K562 (cell line): ENCODE results near the gene MAD1L1. TPM values are rescaled to one million over a fixed set of nuclear protein-coding genes. Genes with fewer than 3 reads are reported as not detected.

ENCODE experiments used
- ARID1B ChIP-seq: fragments of 450-650 bp; IDR thresholded peaks from 2 replicates; pipeline ENCODE4 v1.6.1; 2016; ENCODE audit warnings: antibody characterized with exemption, mild to moderate bottlenecking, inconsistent platforms
- ELF2 ChIP-seq: fragments of 250-450 bp; sonication (Bioruptor Pico); IDR thresholded peaks from 2 replicates; pipeline ENCODE4 v1.5.0; 2021; ENCODE audit warnings: mild to moderate bottlenecking
- EP300 ChIP-seq: IDR thresholded peaks from 2 replicates; pipeline ENCODE4 v1.6.1; 2012; ENCODE audit warnings: low read length, improper control_type of control experiment
- EP400 ChIP-seq: fragments of 450-650 bp; IDR thresholded peaks from 2 replicates; pipeline ENCODE4 v1.6.1; 2017; ENCODE audit warnings: antibody characterized with exemption, mild to moderate bottlenecking, moderate library complexity
- HDAC2 ChIP-seq: fragments of 450-650 bp; IDR thresholded peaks from 2 replicates; pipeline ENCODE4 v1.6.1; 2016; ENCODE audit warnings: mild to moderate bottlenecking
- KLF13 ChIP-seq: fragments of 450-650 bp; IDR thresholded peaks from 2 replicates; pipeline ENCODE4 v1.6.1; 2016; ENCODE audit warnings: missing genetic modification characterization, low read depth, mild to moderate bottlenecking, missing compliant biosample characterization, moderate library complexity, borderline replicate concordance
- MCM5 ChIP-seq: fragments of 450-650 bp; IDR thresholded peaks from 2 replicates; pipeline ENCODE4 v1.6.1; 2016; ENCODE audit warnings: low read depth
- PCBP1 ChIP-seq: fragments of 200-400 bp; formaldehyde crosslinking; IDR thresholded peaks from 2 replicates; pipeline ENCODE4 v1.6.1; 2018; ENCODE audit warnings: mild to moderate bottlenecking, low read depth, low read length; ENCODE audit not compliant: poor library complexity, severe bottlenecking
- POLR2G ChIP-seq: fragments of 200-400 bp; formaldehyde crosslinking; IDR thresholded peaks from 2 replicates; pipeline ENCODE4 v1.6.1; 2017; ENCODE audit warnings: low read depth, mild to moderate bottlenecking, antibody characterized with exemption, low read length, moderate library complexity
- TARDBP ChIP-seq: fragments of 450-650 bp; IDR thresholded peaks from 2 replicates; pipeline ENCODE4 v1.6.1; 2016
- TRIM24 ChIP-seq, 2 experiments: fragments of 450-650 bp; IDR thresholded peaks; 2 replicates each; pipeline ENCODE4 v1.6.1; 2016
- ZNF444 ChIP-seq: fragments of 250-450 bp; sonication (Bioruptor Pico); IDR thresholded peaks from 2 replicates; pipeline ENCODE4 v1.4.0; 2020; ENCODE audit warnings: mild to moderate bottlenecking, moderate library complexity
- ZNF766 ChIP-seq: fragments of 200-800 bp; sonication (Bioruptor generic); conservative IDR thresholded peaks from 2 replicates; pipeline ENCODE4 v1.6.1; 2016; ENCODE audit warnings: missing genetic modification characterization, missing compliant biosample characterization
- polyA plus RNA-seq, 8 experiments: library from polyadenylated mRNA; depleted of rRNA in 4 of 8; stranded (reverse) in 5 of 8; unstranded in 3 of 8; fragments of >200 nt; fragmentation: Nextera tagmentation in 2 of 8; fragmentation: Illumina TruSeq in 1 of 8; extraction: Ambion mirVana in 2 of 8; extraction: Trizol in 1 of 8; gene quantifications; 2 replicates each; pipeline versions ENCODE4 v1.2.1 to v1.2.3, GENCODE V29; 2011 to 2014; ENCODE audit warnings: inconsistent platforms in 1 of 8, missing spikeins in 1 of 8
- total RNA-seq, 7 experiments: library from RNA; depleted of rRNA in 6 of 7; stranded (reverse); fragments of >200 nt in 6 of 7; fragmentation: Illumina TruSeq in 2 of 7; extraction: Trizol in 2 of 7; gene quantifications; 2 replicates each; pipeline versions ENCODE4 v1.2.1 to v1.2.3, GENCODE V29; 2011 to 2021; ENCODE audit warnings: low replicate concordance in 1 of 7
- TF ChIP-seq, protein P1 (sequence below): conservative IDR thresholded peaks from 2 replicates; pipeline ENCODE4 v1.6.1; 2011; ENCODE audit warnings: low read depth, mild to moderate bottlenecking, low read length; ENCODE audit not compliant: control insufficient read depth
- TF ChIP-seq, protein P2 (sequence below): fragments of 250-450 bp; sonication (Bioruptor Pico); IDR thresholded peaks from 2 replicates; pipeline ENCODE4 v1.5.0; 2020; ENCODE audit warnings: mild to moderate bottlenecking
- TF ChIP-seq, protein P3 (sequence below): fragments of 450-650 bp; IDR thresholded peaks from 2 replicates; pipeline ENCODE4 v1.6.1; 2014; ENCODE audit warnings: low read depth, mild to moderate bottlenecking, moderate library complexity, borderline replicate concordance
- TF ChIP-seq, protein P4 (sequence below): fragments of 450-650 bp; formaldehyde crosslinking; IDR thresholded peaks from 2 replicates; pipeline ENCODE4 v1.4.0; 2020; ENCODE audit warnings: mild to moderate bottlenecking, moderate library complexity
- TF ChIP-seq, protein P5 (sequence below): fragments of 250-450 bp; sonication (Bioruptor Pico); IDR thresholded peaks from 2 replicates; pipeline ENCODE4 v1.5.0; 2021
- TF ChIP-seq, protein P6 (sequence below), 2 experiments: fragments of 450-650 bp in 1 of 2; sonication (generic) in 1 of 2; formaldehyde crosslinking; conservative IDR thresholded peaks; 2 replicates each; pipeline versions ENCODE4 v1.4.0 to v1.8.1; 2020 to 2022; ENCODE audit warnings: mild to moderate bottlenecking in 1 of 2, missing genetic modification reagents in 1 of 2
- TF ChIP-seq, protein P7 (sequence below), 2 experiments: fragments of 450-650 bp; conservative IDR thresholded peaks; 2 replicates each; pipeline ENCODE4 v1.6.1; 2017; ENCODE audit warnings: mild to moderate bottlenecking in 2 of 2, moderate library complexity in 2 of 2

MAD1L1 gene
- total and polyA plus RNA-seq, 9 of the 15 experiments (the other 6 are each of a cell fraction or from before 2014, with no cell fraction given), result 1.7 to 89.7 (median 18.0) TPM

DNA sequence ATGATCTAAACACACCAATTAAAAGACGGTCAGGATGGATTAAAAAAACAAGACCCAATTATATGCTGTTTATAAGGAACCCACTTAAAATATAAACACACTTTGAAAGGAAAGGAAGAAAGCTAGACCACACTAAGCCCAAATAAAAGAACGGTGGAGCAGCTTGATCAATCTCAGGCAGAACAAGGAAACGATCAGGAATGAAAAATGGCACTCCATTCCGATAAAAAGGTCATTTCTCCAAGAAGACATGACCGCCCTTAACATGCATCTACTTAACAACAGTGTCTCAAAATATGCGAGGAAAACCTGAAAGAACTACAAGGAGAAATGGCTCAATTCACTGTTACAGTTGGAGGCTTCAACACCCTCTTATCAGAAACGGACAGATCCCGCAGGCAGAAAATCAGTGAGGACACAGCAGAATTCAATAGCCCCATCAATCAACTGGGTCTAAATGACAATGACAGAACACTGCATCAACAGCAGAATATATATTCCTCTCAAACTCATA is 210.0 kb downstream of the MAD1L1 start (continued):
- TF ChIP-seq, protein P1, sequence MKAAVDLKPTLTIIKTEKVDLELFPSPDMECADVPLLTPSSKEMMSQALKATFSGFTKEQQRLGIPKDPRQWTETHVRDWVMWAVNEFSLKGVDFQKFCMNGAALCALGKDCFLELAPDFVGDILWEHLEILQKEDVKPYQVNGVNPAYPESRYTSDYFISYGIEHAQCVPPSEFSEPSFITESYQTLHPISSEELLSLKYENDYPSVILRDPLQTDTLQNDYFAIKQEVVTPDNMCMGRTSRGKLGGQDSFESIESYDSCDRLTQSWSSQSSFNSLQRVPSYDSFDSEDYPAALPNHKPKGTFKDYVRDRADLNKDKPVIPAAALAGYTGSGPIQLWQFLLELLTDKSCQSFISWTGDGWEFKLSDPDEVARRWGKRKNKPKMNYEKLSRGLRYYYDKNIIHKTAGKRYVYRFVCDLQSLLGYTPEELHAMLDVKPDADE, result no peak
- TF ChIP-seq PCBP1, result no peak
- TF ChIP-seq, protein P2, sequence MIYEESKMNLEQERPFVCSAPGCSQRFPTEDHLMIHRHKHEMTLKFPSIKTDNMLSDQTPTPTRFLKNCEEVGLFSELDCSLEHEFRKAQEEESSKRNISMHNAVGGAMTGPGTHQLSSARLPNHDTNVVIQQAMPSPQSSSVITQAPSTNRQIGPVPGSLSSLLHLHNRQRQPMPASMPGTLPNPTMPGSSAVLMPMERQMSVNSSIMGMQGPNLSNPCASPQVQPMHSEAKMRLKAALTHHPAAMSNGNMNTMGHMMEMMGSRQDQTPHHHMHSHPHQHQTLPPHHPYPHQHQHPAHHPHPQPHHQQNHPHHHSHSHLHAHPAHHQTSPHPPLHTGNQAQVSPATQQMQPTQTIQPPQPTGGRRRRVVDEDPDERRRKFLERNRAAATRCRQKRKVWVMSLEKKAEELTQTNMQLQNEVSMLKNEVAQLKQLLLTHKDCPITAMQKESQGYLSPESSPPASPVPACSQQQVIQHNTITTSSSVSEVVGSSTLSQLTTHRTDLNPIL (CRISPR knock-in tag), result no peak
- no peak for TF ChIP-seq KLF13
- peak; percentile 58; the same call in 1 of the 2 replicates for TF ChIP-seq ZNF766 (CRISPR knock-in tag)
- TF ChIP-seq, protein P3, sequence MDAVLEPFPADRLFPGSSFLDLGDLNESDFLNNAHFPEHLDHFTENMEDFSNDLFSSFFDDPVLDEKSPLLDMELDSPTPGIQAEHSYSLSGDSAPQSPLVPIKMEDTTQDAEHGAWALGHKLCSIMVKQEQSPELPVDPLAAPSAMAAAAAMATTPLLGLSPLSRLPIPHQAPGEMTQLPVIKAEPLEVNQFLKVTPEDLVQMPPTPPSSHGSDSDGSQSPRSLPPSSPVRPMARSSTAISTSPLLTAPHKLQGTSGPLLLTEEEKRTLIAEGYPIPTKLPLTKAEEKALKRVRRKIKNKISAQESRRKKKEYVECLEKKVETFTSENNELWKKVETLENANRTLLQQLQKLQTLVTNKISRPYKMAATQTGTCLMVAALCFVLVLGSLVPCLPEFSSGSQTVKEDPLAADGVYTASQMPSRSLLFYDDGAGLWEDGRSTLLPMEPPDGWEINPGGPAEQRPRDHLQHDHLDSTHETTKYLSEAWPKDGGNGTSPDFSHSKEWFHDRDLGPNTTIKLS, result no peak
- TF ChIP-seq HDAC2, result peak; percentile 96
- no peak for TF ChIP-seq POLR2G
- TF ChIP-seq, protein P4, sequence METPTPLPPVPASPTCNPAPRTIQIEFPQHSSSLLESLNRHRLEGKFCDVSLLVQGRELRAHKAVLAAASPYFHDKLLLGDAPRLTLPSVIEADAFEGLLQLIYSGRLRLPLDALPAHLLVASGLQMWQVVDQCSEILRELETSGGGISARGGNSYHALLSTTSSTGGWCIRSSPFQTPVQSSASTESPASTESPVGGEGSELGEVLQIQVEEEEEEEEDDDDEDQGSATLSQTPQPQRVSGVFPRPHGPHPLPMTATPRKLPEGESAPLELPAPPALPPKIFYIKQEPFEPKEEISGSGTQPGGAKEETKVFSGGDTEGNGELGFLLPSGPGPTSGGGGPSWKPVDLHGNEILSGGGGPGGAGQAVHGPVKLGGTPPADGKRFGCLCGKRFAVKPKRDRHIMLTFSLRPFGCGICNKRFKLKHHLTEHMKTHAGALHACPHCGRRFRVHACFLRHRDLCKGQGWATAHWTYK (CRISPR knock-in tag), result peak; percentile 82; the same call in 1 of the 2 replicates
- no peak for TF ChIP-seq ZNF444 (CRISPR knock-in tag)
- peak; percentile 99 for TF ChIP-seq ARID1B
- TF ChIP-seq TRIM24 (IDR thresholded peaks at IDR 0.05), result peak; percentile 95 to 97
- TF ChIP-seq EP400, result peak; percentile 63
- no peak for TF ChIP-seq ELF2
- TF ChIP-seq, protein P5, sequence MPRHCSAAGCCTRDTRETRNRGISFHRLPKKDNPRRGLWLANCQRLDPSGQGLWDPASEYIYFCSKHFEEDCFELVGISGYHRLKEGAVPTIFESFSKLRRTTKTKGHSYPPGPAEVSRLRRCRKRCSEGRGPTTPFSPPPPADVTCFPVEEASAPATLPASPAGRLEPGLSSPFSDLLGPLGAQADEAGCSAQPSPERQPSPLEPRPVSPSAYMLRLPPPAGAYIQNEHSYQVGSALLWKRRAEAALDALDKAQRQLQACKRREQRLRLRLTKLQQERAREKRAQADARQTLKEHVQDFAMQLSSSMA (CRISPR knock-in tag), result no peak
- TF ChIP-seq TARDBP, result 0 out of 2 replicates have a peak, but pooled peaks have one; percentile 43
- TF ChIP-seq MCM5, result no peak
- TF ChIP-seq, protein P6, sequence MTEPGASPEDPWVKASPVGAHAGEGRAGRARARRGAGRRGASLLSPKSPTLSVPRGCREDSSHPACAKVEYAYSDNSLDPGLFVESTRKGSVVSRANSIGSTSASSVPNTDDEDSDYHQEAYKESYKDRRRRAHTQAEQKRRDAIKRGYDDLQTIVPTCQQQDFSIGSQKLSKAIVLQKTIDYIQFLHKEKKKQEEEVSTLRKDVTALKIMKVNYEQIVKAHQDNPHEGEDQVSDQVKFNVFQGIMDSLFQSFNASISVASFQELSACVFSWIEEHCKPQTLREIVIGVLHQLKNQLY (CRISPR knock-in tag; conservative IDR thresholded peaks at IDR 0.05), result no peak
- TF ChIP-seq, protein P7, sequence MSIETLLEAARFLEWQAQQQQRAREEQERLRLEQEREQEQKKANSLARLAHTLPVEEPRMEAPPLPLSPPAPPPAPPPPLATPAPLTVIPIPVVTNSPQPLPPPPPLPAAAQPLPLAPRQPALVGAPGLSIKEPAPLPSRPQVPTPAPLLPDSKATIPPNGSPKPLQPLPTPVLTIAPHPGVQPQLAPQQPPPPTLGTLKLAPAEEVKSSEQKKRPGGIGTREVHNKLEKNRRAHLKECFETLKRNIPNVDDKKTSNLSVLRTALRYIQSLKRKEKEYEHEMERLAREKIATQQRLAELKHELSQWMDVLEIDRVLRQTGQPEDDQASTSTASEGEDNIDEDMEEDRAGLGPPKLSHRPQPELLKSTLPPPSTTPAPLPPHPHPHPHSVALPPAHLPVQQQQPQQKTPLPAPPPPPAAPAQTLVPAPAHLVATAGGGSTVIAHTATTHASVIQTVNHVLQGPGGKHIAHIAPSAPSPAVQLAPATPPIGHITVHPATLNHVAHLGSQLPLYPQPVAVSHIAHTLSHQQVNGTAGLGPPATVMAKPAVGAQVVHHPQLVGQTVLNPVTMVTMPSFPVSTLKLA (conservative IDR thresholded peaks at IDR 0.05), result peak; percentile 14 to 52; a peak in 1 of 4 replicates
- peak; percentile 99 for TF ChIP-seq EP300
